Dendritic cell treated with granulocyte-macrophage colony-stimulating factor and Interleukin-4, amounts not matched to agents 40 ng/mL and 50 ng/mL, for 4 days (primary cell): ENCODE results near the gene PSMD9.
A peak's percentile ranks its signal among the peaks of the same experiment; 100 is the strongest.
"Not testable (repeated sequence)": the region's sequence is repeated elsewhere in the genome, so short reads cannot be mapped to it uniquely, and the experiment has no call there.

ENCODE experiments used
- H3K27ac Mint-ChIP-seq: one replicate; pipeline ENCODE4 v1.8.0; 2022; ENCODE audit warnings: mild to moderate bottlenecking, mixed read lengths
- H3K27me3 Mint-ChIP-seq: one replicate; pipeline ENCODE4 v1.8.0; 2022; ENCODE audit warnings: mild to moderate bottlenecking, mixed read lengths
- H3K36me3 Mint-ChIP-seq: one replicate; pipeline ENCODE4 v1.8.0; 2022; ENCODE audit warnings: low read depth, mixed read lengths
- H3K4me1 Mint-ChIP-seq: one replicate; pipeline ENCODE4 v1.8.0; 2022; ENCODE audit warnings: low read depth, mixed read lengths
- H3K4me3 Mint-ChIP-seq: one replicate; pipeline ENCODE4 v1.8.0; 2022; ENCODE audit warnings: mild to moderate bottlenecking, moderate library complexity, mixed read lengths
- H3K9me3 Mint-ChIP-seq: one replicate; pipeline ENCODE4 v1.8.0; 2022; ENCODE audit warnings: mixed read lengths
- intact Hi-C: fragments of 100-400 bp; cut with micrococcal nuclease; formaldehyde crosslinking; loops from one replicate; pipeline ENCODE4 v1.15.0; 2022

The PSMD9 gene

GRCh38 chr12:121860257-121860656 lies 28.3 kb upstream of the PSMD9 start:
- Mint-ChIP-seq H3K9me3 (no peaks in the 10 kb centered on the region), H3K4me3 (no peak overlapping the region), H3K4me1 (peaks cover 34% of the 10 kb centered on the region), H3K27ac (no peak overlapping the region), H3K36me3 (no peaks in the 10 kb centered on the region), H3K27me3 (peaks cover 7% of the 10 kb centered on the region)
- intact Hi-C loops = no loop called here

GRCh38 chr12:121860699-121861098 lies 27.9 kb upstream of the PSMD9 start:
- H3K27ac Mint-ChIP-seq, H3K36me3 Mint-ChIP-seq, intact Hi-C loops, H3K27me3 Mint-ChIP-seq, H3K4me3 Mint-ChIP-seq, H3K9me3 Mint-ChIP-seq: not testable (repeated sequence)
- peaks cover 30% of the 10 kb centered on the region for H3K4me1 Mint-ChIP-seq

- no peak overlapping the region for H3K27ac Mint-ChIP-seq
- intact Hi-C loops = no loop called here
These were observed 26.8 kb upstream of the PSMD9 start for GRCh38 chr12:121861636-121862254.

DNA sequence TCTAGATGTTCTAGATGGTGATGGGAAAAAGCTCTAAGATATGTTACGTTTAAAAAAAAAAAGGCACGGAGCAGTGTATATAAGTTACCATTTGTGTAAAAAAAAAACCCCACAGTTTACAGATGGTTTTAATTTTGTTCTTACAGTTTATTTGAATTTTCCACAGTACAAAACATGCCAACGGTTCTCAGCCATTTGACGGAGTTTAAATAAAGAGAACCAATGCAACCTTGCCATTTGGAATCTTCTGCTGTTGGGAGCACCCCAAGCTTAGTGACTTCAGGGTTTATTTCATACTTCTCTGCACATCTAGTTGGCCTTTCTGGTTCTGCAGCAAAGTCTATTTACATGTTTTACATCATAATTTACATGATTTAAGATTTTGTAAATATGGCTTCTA lies 22.3 kb upstream of the PSMD9 start:
- intact Hi-C loops = no loop called here
- H3K36me3 Mint-ChIP-seq = no peaks in the 10 kb centered on the region

More at GRCh38 chr12:121861636-121862254, 26.8 kb upstream of the PSMD9 start:
- H3K9me3 Mint-ChIP-seq = no peaks in the 10 kb centered on the region
- peaks cover under 1% of the 10 kb centered on the region for H3K27me3 Mint-ChIP-seq
- H3K4me1 Mint-ChIP-seq = peaks cover 19% of the 10 kb centered on the region
- H3K36me3 Mint-ChIP-seq = no peaks in the 10 kb centered on the region
- no peak overlapping the region for H3K4me3 Mint-ChIP-seq

GRCh38 chr12:121869229-121869628 lies 19.4 kb upstream of the PSMD9 start:
- intact Hi-C loops, H3K36me3 Mint-ChIP-seq, H3K9me3 Mint-ChIP-seq, H3K27ac Mint-ChIP-seq, H3K27me3 Mint-ChIP-seq, H3K4me3 Mint-ChIP-seq: not testable (repeated sequence)
- H3K4me1 Mint-ChIP-seq = peaks cover 29% of the 10 kb centered on the region

More for the DNA sequence above, 22.3 kb upstream of the PSMD9 start:
- Mint-ChIP-seq H3K4me1 (peaks cover 8% of the 10 kb centered on the region), H3K27me3 (no peaks in the 10 kb centered on the region), H3K9me3 (no peaks in the 10 kb centered on the region), H3K4me3 (no peak overlapping the region), H3K27ac (no peak overlapping the region)

GRCh38 chr12:121871467-121871866 lies 17.1 kb upstream of the PSMD9 start:
- Mint-ChIP-seq H3K4me3 (no peak overlapping the region), H3K4me1 (peaks cover 49% of the 10 kb centered on the region), H3K36me3 (no peaks in the 10 kb centered on the region), H3K9me3 (no peaks in the 10 kb centered on the region), H3K27ac (no peak overlapping the region), H3K27me3 (no peaks in the 10 kb centered on the region)
- intact Hi-C loops = no loop called here

DNA sequence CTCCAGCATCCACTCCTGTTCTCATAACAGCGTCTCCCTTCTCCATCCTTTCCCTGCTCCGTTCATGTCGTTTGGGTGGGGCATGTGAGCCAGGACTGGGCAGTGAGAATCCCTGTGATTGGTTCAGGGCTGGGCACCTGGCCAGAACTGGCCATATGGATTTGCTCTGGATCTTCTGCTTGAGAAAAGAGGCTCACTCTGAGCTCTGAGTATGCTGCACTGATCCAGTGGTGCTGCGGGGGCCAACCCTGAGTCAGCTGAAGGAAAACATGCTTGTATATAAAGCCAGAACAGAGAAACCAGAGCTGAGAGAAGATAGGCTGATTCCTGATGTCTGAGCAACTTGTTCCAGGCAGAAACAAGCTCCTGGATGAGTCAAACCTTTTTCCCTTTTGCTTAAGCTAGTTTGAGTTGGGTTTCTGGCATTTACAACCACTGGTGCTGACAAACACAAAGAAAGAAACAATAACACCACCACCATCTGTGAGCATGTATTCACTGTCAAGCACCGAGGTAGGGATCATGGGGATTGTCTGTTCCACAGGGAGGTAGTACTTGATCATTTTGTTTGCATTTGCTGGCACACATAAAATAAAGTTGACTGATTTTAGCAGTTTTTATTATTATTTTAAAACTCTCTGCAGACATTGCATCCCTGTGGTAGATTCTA lies 15.9 kb upstream of the PSMD9 start:
- intact Hi-C loops = no loop called here
- peak overlapping the region; percentile 11 for H3K27ac Mint-ChIP-seq
- no peaks in the 10 kb centered on the region for H3K27me3 Mint-ChIP-seq
- no peak overlapping the region for H3K4me3 Mint-ChIP-seq
- H3K9me3 Mint-ChIP-seq = no peaks in the 10 kb centered on the region
- peaks cover 52% of the 10 kb centered on the region for H3K4me1 Mint-ChIP-seq
- H3K36me3 Mint-ChIP-seq = no peaks in the 10 kb centered on the region

DNA sequence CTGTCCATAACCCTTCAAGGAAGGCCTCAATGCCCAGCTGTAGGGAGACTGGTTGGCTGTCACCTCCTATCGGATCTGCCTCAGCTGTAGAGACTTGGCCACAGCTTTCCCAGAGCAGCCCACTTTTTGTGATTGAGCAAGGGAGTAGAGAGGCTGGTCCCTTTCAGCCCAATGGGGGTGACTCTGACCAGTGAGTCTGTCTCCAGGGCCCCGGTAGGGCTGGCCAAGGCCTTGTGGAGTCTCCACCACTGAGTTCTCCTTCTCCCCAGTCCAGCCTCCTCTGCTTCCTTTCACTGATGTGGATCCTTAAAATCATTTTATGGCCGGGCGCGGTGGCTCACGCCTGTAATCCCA lies 15.4 kb upstream of the PSMD9 start:
- H3K9me3 Mint-ChIP-seq = no peaks in the 10 kb centered on the region
- H3K4me3 Mint-ChIP-seq = no peak overlapping the region
- no peaks in the 10 kb centered on the region for H3K27me3 Mint-ChIP-seq
- no peaks in the 10 kb centered on the region for H3K36me3 Mint-ChIP-seq
- intact Hi-C loops = no loop called here
- peak overlapping the region; percentile 79 for H3K27ac Mint-ChIP-seq
- H3K4me1 Mint-ChIP-seq = peaks cover 47% of the 10 kb centered on the region

- intact Hi-C loops = no loop called here
- Mint-ChIP-seq H3K9me3 (no peaks in the 10 kb centered on the region), H3K4me1 (peaks cover 44% of the 10 kb centered on the region), H3K27me3 (no peaks in the 10 kb centered on the region), H3K4me3 (no peak overlapping the region), H3K27ac (peak overlapping the region; percentile 79), H3K36me3 (no peaks in the 10 kb centered on the region)
These were observed 14.5 kb upstream of the PSMD9 start for GRCh38 chr12:121874071-121874470.

GRCh38 chr12:121875582-121875981 lies 13.0 kb upstream of the PSMD9 start:
- Mint-ChIP-seq H3K4me1 (peaks cover 44% of the 10 kb centered on the region), H3K27ac (no peak overlapping the region), H3K4me3 (no peak overlapping the region), H3K9me3 (no peaks in the 10 kb centered on the region), H3K27me3 (no peaks in the 10 kb centered on the region), H3K36me3 (no peaks in the 10 kb centered on the region)
- intact Hi-C loops = no loop called here

DNA sequence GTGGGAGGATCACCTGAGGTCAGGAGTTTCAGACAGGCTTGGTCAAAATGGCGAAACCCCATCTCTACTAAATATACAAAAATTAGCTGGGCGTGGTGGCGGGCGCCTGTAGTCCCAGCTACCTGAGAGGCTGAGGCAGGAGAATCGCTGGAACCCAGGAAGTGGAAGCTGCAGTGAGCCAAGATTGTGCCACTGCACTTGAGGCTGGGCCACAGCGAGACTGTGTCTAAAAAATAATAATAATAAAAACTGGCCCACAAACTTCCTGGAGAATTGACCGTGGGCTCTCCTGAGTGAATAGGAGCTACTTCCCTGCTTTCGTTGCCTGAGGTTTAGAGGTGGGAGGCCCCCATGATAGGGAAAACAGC lies 12.5 kb upstream of the PSMD9 start:
- H3K9me3 Mint-ChIP-seq, H3K27me3 Mint-ChIP-seq, H3K4me3 Mint-ChIP-seq, H3K36me3 Mint-ChIP-seq, intact Hi-C loops: not testable (repeated sequence)
- H3K4me1 Mint-ChIP-seq = peaks cover 44% of the 10 kb centered on the region
- peak overlapping the region; percentile 45 for H3K27ac Mint-ChIP-seq

- intact Hi-C loops = no loop called here
- peak overlapping the region; percentile 18 for H3K27ac Mint-ChIP-seq
- no peaks in the 10 kb centered on the region for H3K36me3 Mint-ChIP-seq
- H3K9me3 Mint-ChIP-seq = no peaks in the 10 kb centered on the region
- H3K27me3 Mint-ChIP-seq = peaks cover 1% of the 10 kb centered on the region
- H3K4me3 Mint-ChIP-seq = no peak overlapping the region
- no peaks in the 10 kb centered on the region for H3K4me1 Mint-ChIP-seq
These were observed 5.3 kb upstream of the PSMD9 start for GRCh38 chr12:121883315-121883660.

DNA sequence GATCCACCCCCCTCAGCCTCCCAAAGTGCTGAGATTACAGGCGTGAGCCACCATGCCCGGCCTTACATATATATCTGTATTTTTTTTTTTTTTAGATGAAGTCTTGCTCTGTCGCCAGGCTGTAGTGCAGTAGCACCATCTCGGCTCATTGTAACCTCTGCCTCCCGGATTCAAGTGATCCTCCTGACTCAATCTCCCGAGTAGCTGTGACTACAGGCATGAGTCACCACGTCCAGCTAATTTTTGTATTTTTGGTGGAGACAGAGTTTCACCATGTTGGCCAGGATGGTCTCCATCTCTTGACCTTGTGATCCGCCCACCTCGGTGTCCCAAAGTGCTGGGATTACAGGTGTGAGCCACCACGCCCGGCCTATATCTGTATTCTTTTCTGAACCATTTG lies 3.5 kb upstream of the PSMD9 start:
- not testable (repeated sequence) for H3K27me3 Mint-ChIP-seq, H3K4me3 Mint-ChIP-seq, H3K9me3 Mint-ChIP-seq, H3K36me3 Mint-ChIP-seq, H3K27ac Mint-ChIP-seq
- intact Hi-C loops = loop anchor here (5.0 kb wide), 3 partner anchors 73 to 188 kb away; partner anchors contain the start of gene TMEM120B
- H3K4me1 Mint-ChIP-seq = peaks cover 13% of the 10 kb centered on the region

GRCh38 chr12:121888083-121888477 lies 510 bp upstream of the PSMD9 start:
- intact Hi-C loops = loop anchor here (1.0 to 5.0 kb wide), 6 partner anchors 30 to 191 kb away; partner anchors contain the start of genes CFAP251 and TMEM120B
- peak overlapping the region; percentile 100 for H3K4me3 Mint-ChIP-seq
- H3K4me1 Mint-ChIP-seq = peaks cover 17% of the 10 kb centered on the region
- peaks cover 26% of the 10 kb centered on the region for H3K36me3 Mint-ChIP-seq
- peak overlapping the region; percentile 98 for H3K27ac Mint-ChIP-seq
- no peaks in the 10 kb centered on the region for H3K9me3 Mint-ChIP-seq
- peaks cover 1% of the 10 kb centered on the region for H3K27me3 Mint-ChIP-seq

- Mint-ChIP-seq H3K36me3 (peaks cover 36% of the 10 kb centered on the region), H3K27me3 (no peaks in the 10 kb centered on the region), H3K9me3 (no peaks in the 10 kb centered on the region), H3K4me3 (peak overlapping the region; percentile 100), H3K4me1 (peaks cover 29% of the 10 kb centered on the region), H3K27ac (peak overlapping the region; percentile 98)
- intact Hi-C loops = loop anchor here (2.0 to 5.0 kb wide), 4 partner anchors 77 to 192 kb away; partner anchors contain the start of gene TMEM120B
These were observed 659 bp downstream of the PSMD9 start for GRCh38 chr12:121889274-121889624.
